NK-92 (cell line): ENCODE data around the gene ZNF630.
"Not testable (repeated sequence)": the region's sequence is repeated elsewhere in the genome, so short reads cannot be mapped to it uniquely, and the experiment has no call there.

Source experiments
- DNase-seq: peaks from one replicate; lab custom pipeline; 2025; ENCODE audit not compliant: unreplicated experiment; lab: John Stamatoyannopoulos, UW

Gene ZNF630

DNA sequence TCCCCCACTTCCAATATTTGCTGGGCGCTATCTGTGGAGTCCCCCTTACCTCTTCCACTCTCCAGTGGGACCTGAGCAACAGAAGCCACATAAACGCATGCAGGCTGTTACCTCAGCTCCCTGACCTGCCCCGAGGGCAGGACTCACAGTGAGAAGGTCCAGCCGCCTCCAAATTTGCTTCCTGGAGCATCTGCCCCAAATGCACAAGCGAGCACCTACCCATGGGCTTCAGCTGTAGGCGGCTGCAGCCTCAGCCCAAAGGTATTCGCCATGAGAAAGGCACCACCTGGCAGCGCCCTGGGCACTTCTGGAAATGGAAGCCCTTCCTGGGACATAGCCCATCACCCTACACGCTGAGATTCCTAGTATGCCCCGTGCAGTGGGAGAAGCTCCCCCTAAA, 41.2 kb downstream of the ZNF630 start:
- no peak for DNase-seq

DNA sequence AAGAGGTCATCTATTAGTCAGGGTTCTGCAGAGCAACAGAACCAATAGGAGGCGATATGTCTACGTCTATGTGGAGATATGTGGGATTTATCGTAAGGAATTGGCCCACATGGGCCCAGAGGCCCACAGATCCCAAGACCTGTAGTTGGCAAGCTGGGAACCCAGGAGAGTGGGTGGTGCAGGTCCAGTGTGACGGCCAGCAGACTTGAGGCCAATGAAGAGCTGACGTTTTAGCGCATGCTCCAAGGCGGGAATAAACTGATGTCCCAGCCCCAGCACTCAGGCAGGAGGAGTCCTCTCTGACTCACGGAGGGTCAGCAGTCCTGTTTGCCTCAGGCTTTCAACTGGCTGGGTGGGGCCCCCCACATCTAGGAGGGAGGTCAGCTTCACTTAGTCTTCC, 43.3 kb downstream of the ZNF630 start:
- no peak for DNase-seq

DNA sequence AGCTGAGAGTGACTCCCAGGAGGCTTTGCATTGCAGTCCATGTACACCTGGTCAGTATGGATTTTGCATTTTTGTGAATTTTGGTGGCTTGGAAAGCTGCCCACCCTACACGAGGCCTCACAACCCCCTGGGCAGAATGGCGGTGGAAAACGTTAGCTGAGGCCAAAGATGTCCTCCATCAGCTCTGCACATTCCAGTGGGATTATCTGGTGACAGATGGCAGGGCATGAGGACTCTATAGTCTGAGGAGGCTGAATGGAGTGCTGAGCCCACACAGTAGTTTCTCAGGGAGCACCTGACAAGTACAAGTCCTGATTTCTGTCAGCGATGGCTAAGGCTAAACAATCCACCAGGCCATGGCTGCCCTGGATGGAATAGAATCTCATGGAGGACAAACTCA, 43.9 kb downstream of the ZNF630 start:
- DNase-seq, result not testable (repeated sequence)

DNA sequence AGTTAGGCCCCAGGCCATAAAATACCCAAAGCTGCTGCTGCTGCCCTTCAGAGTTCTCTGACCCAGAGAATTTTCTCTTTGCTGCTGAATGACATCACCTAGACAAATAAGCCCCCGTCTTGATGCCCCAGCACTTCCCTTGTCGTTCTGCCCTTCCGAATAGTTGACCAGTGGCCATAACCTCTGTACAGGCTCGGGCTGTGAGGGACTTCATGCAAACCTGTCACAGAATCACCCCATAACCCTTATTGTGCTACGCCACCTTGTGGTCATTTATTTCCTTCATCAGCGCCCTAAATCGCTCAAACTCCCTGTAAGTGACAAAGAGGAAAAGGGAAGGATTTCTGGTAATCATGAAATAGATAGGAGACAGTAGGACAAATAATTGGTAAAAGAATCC, 45.9 kb downstream of the ZNF630 start:
- DNase-seq, result no peak

DNA sequence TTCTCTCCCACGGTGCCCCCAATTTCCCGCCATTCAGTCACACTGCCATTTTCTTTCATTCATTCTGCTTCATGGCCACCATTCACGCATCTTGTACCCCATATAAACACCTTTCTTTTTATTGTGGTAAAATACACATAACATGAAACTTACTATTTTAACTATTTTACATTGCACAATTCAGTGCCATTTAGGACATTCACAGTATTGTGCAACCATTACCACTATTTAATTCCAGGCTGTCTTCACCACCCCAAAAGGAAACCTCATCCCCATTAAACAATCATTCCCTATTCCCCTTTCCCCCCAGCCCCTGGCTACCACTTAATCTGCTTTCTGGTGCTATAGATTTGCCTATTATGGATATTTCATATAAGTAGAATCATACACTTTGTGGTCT, 48.7 kb downstream of the ZNF630 start:
- DNase-seq, result no peak

DNA sequence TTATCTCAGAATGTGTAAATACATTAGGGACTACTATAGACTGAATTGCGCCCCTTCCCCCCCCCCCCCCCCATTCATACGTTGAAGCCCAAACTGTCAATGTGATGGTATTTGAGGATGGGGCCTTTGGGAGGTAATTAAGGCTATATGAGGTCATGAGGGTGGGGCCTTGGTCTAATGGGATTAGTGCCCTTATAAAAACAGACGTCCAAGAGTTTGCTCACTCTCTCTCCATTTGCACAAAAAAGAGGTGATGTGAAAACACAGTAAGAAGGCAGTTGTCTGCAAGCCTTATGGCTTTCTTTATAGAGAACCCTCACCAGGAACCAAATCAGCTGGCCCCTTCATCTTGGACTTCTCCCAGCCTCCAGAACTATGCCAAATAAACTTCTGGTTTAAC, 49.3 kb downstream of the ZNF630 start:
- DNase-seq, result no peak

DNA sequence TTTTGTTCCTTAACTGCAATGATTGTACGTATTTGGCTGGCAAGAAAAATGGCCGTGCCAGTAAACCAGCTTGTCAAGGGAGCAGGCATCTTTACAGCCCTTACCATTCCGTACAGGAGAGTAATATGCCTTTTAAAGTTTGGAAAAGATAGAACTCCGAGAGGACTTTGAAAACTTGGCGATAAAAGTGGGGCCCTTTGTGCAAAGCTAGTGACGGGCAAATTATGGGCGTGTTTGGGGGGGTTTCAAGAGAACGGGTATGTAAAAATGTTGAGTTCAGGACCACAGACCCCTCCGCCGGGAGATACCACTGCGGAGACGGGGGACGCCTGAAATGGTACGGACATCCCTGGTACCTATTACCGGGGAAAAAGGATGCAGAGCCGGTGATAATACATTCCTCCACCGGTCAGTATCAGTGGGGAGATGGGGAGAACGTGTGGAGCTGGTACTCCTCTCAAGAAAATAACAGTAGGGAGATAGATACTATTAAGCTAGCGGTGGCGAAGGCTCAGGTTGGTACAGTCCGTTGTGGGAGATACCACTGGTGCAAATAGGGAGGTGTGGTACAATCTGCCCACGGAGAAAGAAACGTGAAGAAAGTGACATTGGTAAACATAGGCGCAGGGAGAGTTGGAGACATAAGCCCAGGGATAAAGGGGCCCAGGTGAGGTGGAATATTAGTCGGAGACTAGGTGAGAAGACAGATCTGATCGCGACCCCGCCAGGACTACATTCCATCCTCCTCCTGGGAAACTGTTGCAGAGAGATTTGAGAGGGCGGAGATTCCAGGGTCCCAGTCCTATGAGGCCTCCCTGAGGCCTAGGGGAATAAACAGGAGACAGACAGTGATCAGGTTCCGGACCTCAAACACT, 50.2 kb downstream of the ZNF630 start:
- DNase-seq, result no peak

DNA sequence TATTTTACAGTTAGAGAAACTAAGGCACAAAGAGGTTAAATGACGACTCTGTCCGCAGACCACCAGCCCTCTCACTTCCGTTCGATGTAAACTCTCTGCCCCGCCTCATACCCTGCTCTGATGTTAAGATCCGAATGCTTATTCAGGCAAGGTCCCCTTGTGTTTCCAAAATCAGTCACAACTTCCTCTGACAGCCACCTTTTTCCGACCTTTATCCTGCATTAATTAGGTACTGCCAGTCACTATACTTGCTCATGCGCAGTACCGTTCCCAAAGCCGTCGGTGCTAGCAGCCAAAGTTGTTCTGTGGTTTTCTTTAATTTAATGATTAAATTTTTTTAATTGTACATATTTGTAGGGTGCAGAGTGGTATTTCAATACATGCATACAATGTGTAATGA, 51.0 kb downstream of the ZNF630 start:
- not testable (repeated sequence) for DNase-seq

DNA sequence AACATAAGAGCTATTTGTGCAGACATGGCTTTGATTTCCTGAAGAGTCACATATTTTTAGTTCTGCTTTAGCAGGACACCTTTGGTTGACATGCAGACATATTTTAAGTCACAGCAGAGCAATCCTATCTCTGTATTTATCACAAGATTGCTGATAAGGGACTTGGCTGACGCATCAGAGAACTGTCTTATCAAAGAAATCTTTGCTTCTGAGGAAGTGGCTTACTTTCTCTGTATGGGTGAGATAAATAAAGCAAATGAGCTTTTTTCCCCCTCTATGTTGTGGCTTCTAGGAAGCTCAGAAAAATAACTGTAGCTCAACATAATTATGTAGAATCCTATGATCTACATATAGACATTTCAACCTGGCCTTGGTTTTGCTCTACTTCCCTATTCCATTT, 51.5 kb downstream of the ZNF630 start:
- not testable (repeated sequence) for DNase-seq

DNA sequence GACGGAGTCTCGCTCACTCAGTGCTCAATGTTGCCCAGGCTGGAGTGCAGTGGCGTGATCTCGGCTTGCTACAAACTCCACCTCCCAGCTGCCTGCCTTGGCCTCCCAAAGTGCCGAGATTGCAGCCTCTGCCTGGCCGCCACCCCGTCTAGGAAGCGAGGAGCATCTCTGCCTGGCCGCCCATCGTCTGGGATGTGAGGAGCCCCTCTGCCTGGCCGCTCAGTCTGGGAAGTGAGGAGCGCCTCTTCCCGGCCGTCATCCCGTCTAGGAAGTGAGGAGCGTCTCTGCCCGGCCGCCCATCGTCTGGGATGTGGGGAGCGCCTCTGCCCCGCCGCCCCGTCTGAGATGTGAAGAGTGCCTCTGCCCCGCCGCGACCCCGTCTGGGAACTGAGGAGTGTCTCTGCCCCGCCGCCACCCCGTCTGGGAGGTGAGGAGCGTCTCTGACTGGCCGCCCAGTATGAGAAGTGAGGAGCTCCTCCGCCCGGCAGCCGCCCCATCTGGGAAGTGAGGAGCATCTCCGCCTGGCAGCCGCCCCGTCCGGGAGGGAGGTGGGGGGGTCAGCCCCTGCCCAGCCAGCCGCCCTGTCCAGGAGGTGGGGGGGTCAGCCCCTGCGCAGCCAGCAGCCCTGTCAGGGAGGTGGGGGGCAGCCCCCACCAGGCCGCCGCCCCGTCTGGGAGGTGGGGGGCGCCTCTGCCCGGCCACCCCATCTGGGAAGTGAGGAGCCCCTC, 54.7 kb downstream of the ZNF630 start:
- not testable (repeated sequence) for DNase-seq

DNA sequence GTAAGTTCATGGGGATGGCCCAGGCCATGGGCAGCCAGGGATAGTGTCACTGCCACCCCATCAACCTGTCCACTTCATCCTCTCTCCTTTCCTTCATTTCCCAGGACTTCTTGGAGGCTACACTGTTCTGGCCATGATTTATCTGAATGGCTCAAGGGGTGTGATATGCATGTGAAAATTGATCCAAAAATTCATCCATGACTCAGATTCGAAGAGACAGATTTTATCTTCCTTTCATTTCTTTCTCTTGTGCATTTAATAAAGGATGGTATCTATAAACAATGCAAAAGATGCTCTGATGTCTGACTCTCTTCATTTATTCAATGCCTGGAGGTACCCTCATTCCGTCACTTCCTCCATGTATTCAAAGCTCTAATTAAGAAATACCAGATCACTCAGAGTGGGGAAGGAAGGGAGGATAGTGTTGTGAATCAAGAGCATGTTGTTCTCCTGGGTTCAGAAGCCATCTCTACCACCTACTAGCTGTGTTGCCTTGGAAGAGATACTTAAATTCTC, 61.9 kb downstream of the ZNF630 start:
- DNase-seq, result not testable (repeated sequence)
